ENCODE results near the gene CTNNBL1.

The CTNNBL1 gene

DNA sequence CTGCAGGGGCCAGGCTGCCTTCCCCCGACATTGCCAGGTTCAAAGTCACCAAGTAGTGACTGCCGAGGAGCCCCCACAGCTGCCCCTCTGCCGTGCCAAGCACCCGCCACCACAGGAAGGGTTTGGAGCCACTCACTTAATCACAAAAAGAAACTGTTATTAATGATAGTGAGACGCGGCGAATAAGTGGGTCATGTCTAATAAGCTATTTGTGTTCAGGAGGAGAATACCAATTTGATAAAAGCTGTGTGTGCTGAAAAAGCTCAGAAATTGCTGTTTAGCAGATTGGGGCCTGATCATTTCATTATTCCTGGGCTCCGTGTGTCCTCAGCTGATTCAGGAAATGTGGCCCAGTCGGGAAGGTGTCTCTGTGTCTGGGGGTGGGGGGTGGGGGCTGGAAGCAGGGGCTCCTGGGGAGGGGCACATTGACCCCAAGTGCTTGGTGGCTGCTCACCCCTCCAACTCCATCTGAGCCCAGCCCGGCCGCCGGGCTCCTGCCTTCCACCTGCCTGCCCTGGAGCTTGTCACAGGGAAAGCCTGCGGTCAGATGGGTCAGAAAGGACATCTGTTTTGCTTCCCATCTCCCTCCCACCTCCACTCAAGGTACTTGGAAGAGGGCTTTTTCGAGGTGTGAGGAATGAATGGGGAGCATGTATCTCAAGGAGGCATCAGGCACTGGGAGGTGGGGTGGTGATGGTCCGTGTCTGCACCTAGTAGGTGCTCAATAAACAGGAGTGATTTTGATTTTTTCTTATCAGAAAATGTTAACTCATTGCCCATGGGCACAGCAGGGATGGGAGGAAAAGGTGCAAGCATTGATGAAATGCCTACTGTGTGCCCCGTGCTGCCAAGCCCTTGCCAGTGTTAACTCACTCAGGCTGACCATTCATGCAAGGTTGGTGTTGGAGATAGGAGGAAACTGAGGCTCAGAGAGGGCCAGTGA, 212.1 kb downstream of the CTNNBL1 start:
- DNase-seq: no peak

DNA sequence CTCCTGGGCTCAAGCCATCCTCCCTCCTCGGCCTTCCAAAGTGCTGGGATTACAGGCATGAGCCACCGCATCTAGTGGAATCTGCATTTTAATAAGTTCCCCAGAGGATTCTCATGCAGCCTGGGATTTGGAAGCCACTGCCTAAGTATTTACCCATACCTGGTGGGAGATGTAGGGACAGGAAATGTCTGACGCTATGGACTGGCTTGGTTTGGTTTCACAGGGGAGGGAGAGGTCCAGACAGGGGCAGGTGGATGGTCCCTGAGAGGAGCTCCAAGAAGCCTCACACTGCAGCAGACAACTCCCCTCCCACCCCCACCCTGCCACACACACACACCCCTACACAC, 213.5 kb downstream of the CTNNBL1 start:
- no peak for DNase-seq

DNA sequence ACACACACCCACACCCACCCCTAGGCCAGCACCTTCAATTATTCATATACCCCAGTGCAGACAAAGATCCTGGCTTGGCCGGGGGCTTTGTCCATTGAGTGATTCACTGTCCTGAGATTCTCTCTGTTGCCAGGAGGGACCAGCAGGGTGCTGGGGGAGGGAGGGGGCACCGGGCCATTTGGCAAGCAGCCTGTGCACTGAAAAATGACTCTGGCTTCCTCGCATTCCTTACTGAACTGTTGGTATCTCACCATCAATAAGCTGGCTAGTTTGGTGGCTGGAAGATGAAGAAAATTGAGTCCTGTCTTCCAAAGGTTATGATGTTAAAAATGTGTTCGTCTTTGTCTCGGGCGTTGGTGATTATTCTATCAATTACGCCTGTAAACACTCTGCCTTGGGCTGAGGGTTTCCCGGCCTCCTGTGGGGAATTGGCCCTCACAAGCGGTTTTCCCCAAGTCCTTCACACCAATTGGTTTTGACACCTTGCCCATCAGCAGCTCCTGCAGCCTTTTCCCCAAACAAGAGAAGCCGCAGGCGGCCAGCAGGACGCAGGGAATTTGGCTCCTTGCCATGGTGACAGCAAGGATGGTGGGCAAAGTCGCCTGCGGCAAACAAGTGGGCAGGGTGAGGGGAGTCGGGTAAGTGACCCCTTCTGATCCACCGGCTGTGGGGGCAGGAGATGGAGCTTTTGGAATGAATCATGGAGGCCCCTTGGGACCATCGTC, 214.0 kb downstream of the CTNNBL1 start:
- DNase-seq: no peak

DNA sequence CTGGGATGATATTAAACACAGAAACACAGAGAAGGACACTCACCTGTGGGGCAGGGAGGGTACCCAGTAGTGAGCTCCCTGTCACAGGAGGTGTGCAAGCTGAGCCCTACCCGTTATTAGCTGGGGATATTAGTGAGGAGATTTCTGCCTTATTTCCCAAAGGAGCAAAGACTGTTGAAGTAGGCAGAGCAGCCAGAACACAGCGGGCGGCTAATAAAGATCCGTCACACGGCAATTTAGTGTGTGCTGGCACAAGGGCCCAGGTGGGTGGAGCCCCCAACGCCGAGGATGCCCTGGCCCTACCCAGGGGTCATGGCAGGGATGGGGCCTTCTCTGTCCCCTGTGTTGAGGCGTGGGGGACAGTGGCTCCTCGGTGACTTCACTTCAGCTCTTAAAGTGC, 217.4 kb downstream of the CTNNBL1 start:
- no peak for DNase-seq

DNA sequence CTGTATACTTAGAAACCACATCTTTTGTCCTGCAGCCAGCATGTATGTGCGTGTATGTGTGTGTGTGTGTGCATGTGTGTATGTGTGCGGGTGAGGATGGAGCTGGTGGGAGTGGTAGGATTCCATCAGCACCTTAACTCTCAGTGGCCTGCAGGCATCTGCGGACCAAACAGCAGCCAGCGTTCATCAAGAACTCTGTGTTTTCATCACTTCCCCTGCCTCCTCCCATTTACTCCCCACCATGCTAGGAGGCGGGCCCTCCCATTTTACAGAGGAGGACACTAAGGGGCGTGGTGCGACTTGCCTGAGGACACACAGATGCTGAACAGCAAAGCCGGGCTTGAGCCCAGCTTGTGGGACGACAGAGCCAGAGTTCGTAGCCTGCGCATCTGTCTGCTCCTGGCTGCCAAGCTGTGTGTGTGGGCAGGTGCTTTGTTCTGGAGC, 218.0 kb downstream of the CTNNBL1 start:
- DNase-seq: peak; percentile 30

DNA sequence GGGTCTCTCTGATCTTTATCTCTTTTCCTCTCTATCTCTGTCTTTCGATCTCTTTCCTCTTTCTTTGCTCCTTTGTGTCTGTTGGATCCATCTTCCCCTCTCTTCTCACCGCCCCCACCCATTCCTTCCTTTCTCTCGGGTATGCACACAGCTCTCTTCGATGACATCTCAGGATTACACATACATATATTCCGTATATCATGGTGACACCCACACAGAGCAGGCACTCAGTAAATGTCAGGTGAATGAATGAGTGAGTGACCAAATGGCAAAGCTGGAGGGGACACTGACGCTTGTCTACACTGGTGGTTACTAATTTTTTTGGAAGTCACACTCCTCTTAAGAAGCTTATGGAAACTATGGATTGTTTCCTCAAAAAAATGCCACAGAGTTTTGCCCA, 219.0 kb downstream of the CTNNBL1 start:
- DNase-seq: no peak

DNA sequence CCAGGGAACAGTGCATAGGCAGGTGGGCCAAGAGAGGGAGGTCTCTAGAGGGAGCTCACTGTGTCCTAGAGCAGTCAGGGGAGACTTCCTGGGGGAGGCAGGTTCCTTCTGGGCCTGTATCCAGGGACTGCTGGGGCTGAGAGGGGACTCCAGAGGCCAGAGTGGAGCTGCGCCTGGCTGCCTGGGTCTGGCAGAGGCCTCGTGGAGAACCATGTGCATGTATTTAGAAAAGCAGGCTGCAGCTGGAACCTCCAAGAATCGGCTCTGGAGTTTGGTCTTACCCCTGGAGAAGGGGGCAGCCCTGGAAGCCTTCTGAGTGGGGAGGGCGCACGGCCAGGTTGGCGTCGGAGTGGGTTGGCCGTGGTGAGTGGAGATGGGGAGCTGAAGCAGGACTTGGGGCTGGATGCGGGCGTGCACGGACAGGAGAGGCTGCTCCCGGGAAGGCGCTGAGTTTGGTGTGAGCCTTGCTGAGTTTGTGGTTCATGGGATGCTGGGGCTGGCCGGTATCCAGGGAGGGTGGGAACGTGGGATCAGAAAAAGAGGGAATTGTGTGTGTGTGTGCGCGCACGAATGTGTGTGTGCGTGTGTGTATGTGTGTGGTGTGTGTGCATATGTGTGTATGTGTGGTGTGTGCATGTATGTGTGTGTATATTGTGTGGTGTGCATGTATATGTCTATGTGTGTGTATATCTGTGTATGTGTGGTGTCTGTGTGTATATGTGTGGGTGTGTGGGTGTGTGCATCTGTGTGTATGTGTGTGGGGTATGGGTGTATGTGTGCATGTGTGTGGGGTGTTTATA, 219.9 kb downstream of the CTNNBL1 start:
- no peak for DNase-seq

DNA sequence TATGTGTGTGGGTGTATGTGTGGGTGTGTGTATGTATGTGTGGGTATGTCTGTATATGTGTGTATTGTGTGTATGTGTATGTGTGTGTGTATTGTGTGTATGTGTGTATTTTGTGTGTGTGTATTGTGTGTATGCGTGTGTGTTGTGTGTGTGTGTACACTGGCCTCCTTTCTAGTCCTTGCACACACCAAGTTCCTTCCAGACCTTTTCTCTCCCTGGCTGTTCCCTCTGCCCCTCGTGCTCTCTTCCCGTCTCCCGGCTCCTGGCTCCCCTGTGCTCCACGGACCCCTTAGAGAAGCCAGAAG, 220.5 kb downstream of the CTNNBL1 start:
- DNase-seq: no peak

DNA sequence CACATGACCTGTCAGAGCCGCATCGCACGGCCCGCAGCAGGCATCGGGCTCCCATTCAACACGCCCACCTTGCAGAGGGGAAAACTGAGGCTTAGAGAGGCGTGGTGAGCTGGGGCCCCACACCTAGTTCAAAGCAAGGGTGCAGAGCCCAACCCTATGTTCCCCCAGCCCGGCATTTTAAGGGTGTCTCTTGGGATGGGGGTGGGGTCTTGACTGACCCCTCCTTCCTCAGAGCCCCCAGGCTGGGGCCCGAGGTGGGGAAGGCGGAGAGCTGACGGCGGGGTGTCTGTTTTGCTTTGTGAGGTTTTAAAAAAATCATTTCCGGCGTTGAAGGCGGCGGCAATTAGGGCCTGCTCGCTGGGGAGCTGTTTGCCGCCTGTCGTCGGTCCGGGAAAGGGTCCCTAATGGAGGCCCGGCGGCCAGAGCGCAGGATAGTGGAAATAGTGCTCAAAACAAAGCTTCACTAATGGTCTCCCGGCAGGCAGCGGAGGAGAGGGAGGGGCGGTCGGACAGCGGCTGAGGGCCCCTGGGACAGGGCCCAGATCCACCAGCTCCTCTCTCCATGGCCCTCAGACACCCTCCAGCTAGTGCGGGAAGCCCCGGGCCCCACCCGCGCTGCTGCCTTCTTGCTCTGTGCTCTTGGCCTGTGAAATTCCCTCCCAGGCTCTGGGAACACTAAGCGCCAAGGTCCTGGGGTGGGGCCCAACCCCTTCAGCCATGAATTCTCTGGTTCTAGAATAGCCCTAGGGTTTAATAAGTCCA, 221.0 kb downstream of the CTNNBL1 start:
- DNase-seq: no peak

DNA sequence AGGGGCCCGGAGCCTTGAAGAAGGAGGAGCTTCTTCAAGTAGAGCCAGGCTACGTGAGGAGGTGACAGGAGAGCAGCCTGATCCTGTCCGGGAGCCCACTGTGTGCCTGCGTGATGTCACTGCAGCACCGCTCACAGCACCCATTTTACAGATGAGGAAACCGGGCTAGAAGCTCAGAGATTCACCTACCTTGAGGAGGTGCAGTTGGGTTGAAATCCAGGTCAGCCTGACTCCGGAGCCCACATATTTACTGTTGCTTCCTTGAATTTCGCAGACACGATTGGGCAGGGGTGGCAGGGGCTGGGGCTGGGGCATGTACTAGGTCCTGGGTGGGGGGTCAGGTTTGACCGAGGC, 221.6 kb downstream of the CTNNBL1 start:
- DNase-seq: no peak

DNA sequence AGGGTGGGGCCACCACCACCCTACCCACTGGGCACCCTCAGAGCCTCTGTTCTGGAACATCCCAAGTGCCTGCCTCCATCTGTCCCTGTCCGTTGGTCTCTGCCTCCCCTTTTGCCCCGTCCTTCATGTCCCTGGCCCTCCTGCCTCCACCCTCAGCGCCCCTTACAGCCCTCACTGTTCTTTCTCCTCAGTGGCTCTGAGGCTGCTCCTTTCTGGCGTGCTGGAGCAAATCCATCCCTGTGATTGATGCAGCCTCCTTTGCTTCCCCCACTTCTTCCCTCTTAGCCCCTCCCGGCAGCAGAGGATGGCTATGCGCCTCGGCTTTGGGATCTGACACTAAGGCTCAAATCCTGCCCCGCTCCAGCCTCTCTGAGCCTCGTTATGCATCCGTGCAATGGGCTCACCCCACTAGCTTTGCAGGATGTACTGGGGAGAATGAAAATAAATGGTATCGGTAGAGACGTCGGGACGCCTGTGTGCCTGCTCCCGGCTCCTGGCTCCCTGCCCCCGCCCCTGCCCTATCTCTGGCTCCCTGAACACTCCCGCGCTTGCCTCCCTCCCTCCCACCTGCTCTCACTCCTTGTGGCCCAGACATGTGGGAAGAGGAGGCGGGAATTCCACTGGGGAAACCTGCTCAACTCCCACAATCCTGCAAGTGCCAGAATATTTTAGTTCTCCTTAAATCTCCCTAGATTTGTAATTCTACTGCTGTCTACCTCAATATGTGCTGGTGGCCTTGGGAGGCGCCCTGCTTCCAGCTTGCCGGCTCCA, 222.2 kb downstream of the CTNNBL1 start:
- no peak for DNase-seq

DNA sequence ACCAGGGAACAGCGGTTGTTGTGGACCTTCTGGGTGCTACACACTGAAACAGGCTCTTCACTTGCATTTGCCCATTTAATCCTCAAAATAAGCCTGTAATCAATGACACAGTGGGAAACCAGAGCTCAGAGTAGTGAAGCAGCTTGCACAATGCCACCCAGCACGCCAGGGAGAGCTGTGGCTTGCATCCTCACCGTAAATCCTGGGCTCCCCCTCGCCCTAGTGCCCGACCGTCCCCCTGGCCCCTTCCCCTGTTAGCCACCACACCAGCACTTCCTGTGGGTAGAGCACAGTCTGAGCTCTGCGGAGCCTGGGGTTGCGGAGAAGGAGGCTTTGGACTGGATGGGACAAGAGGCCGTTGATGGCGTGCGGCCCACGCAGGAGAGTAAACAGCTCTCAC, 223.6 kb downstream of the CTNNBL1 start:
- DNase-seq: no peak

DNA sequence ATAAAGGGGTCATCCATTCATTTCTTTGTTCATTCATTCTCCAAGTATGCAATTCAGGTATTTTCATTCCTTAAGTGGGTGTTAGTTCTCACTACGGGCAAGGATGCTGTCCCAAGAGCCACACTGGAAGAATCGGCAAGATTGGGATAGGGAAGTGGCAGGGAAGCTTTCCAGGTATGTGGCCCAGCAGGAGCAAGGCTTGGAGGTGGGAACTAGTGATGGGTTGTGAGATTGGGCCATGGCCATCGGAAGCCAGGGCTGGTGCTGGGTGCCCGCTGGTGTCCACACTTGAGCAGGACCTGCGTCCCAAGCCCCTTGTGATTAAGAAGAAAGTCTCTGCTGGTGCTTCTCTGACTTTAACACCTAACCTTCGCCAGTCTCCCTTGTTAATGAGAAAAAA, 224.2 kb downstream of the CTNNBL1 start:
- DNase-seq: no peak

DNA sequence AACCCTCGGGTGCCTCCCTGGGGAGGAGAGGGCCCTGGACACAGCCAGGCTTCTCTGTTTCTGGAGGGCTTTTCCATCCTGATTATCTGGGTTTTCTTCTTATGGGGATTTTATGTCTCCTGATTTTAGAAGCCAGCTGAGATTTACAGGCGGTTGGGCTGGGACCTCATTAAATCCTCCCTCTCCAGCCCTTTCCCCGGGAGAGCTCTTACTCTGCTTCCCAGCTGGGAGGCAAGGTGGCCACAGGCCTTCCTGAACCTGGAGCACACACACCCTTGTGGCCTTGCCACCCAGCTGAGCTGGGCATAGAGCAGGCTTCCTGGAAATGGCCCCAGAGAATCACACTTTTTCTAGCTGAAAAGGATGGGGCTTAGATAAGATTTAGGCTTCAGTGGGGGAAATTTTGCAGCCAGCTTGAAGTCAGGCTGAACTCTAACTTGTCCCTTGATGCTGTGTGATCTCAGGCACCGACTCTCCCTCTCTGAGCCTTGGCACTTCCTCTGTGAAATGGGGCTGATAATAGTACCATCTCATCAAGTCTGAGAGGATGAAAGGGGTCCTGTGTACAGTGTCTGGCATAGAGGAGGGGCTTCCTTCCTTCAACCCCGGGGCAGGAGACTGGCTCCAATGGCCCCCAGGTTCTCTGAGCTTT, 225.7 kb downstream of the CTNNBL1 start:
- DNase-seq: no peak

DNA sequence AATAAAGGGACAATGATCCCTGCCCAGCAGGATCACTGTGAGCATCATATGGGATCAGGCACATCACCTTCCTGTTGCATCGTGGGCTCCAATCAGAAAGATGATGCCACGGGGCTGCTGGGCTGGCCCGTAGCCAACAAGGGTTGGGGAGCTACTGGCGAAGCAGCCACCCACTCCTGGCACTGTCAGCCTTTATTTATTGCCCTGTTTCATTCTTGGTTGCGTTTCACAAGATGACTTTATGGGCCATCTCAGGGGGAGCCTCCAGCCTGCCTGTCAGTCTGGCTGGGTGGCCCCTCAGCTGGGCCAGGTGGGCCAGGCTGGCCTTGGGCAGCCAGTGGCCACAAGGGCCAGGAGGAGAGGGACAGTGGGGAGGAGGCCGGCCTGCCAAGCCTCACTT, 226.4 kb downstream of the CTNNBL1 start:
- DNase-seq: no peak

DNA sequence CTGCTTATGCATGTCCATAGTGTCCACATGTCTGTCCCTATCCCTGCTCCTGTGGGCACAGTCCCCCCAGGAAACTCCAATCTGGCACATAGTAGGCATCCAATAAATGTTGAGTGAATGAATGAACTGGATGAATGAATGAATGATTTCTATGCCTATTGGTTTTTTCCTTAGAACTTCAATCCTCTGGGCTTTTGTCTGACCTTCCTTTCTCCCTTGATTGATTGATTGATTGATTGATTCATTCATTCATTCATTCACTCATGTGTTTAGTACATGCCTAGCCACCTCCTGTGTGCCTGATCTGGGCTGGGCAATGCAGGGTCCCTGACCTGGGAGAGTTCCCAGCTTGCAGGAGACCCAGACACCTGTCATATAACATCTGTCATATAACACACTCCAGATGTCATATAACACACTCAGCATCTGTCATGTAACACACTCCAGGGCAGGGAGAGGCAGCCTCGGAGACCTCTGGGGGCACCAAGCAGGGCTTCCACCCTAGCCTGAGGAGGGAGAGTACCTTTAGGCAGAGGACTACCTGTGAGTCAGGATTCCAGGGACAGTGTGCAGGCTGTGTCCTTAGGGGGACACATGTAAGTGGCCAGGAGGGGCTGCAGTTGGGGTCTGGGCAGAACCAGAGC, 227.0 kb downstream of the CTNNBL1 start:
- DNase-seq: no peak

DNA sequence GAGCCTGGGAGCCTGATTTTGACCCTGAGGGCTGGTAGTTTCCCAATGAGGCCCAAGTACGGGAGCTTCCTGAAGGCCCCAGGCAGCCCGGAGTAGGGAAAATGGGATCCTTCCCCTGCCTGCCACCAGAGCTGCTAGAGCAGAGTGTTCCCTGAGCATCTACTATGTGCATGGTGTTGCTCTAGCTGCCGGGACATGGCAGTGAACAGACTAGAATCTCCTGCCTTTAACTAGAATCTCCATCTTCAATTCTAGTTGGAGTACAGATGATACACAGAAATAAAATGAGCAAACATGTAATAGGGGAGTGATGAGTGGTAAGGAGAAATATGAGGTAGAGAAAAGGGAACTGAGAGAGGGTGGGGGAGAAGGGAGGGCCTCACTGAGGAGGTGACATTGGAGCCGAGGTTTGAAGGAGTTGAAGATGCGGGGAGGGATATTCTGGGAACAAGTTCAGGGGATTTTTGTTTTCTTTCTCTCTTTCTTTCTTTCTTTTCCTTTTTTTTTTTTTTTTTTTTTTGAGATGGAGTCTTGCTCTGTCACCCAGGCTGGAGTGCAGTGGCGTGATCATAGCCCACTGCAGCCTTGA, 227.6 kb downstream of the CTNNBL1 start:
- no peak for DNase-seq
